Daoy (cell line): ENCODE data around the gene TRUB2. TPM values are rescaled to one million over a fixed set of nuclear protein-coding genes. Genes with fewer than 3 reads are reported as not detected.
"Not testable (repeated sequence)": the region's sequence is repeated elsewhere in the genome, so short reads cannot be mapped to it uniquely, and the experiment has no call there.

Experiments
- DNase-seq: peaks from one replicate; pipeline ENCODE4 v3.0.0-alpha.2; 2015; ENCODE audit warnings: low read depth
- total RNA-seq: library from RNA; depleted of rRNA; stranded (reverse); fragments of >200 nt; shearing (Covaris generic); gene quantifications from 2 replicates; pipeline ENCODE4 v1.2.3, GENCODE V29; 2014

The TRUB2 gene
- total RNA-seq, 1 experiment from 2014 or later, result 34.8 TPM

DNA sequence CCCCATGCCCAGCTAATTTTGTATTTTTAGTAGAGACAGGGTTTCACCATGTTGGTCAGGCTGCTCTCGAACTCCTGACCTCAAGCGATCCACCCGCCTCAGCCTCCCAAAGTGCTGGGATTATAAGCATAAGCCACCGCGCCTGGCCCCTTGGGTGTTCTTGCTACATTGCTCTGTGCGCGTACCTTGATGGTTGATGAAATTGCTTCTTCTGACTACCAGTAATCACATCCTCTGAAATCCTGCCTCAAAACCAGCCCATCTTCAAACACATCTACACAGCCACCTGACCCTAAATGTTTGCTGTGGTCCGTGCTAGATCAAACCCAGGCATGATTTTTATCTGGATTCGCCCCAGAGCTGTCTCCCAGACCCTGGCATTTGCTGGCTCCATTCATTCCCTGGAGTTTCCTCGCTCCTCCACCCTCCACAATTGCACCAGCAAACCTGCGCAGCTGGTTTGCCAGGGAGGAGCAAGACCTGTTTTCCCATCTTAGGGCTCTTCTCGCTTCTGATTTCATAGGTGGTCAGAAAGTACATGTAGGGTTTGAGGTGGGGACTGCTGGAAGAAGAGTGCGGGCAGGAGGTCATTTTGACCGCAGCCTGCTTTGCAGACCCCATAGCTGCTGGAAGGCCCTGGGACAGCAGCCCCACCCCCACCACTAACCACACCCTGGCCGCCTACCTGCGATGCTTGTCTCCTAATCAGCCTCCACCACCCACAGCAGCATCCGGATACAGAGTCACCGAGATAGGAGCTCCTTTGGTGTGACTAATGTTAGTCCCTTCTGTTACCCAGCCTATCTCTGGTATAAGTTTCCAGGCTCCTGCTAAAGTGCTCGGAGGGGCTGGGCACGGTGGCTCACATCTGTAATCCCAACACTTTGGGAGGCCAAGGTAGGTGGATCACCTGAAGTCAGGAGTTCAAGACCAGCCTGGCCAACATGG, 23.4 kb downstream of the TRUB2 start:
- DNase-seq, result no peak

- DNase-seq, result no peak
These were observed 24.9 kb downstream of the TRUB2 start for GRCh38 chr9:128297221-128297773.

- peak; percentile 71 for DNase-seq
These were observed 25.7 kb downstream of the TRUB2 start for GRCh38 chr9:128296340-128297220.

GRCh38 chr9:128294142-128294541, 28.1 kb downstream of the TRUB2 start:
- no peak for DNase-seq

DNA sequence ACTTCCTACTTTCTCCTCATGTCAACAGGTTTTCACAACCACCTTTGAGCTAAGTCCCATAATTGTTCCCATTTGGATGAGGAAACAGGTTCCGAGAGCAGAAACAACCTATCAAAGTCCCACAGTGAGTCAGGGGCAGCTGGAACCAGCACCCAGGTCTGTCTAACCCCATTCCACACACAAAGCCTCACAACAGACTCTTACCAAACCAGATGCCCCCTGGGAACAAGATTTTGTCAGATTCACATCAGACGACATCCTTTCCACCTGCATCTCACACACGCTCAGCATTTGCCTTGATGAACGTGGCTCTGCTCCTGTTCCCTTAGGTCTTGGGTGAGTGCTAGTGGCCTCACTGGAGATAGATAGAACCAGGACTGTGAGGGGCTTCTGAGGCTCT, 29.2 kb downstream of the TRUB2 start:
- DNase-seq, result no peak

DNA sequence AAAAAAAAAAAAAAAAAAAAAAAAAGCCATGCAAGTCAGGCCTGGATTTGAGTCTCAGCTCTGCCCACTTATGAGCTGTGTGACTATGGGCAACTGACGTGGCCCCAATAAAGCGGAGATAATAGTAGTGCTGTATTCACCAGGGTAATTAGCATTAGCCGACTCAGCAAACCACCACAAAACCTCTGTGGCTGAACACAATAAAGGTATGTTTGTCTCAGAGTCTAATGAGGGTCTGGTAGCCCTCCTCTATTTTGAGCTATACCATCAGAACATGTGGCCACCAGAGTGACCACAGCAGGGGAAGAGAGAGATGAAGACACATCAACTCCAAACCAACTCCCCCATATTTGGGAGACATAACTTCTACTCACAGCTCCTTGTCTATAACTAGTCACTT, 30.2 kb downstream of the TRUB2 start:
- DNase-seq, result no peak

GRCh38 chr9:128288273-128289004, 33.8 kb downstream of the TRUB2 start:
- DNase-seq, result no peak

DNA sequence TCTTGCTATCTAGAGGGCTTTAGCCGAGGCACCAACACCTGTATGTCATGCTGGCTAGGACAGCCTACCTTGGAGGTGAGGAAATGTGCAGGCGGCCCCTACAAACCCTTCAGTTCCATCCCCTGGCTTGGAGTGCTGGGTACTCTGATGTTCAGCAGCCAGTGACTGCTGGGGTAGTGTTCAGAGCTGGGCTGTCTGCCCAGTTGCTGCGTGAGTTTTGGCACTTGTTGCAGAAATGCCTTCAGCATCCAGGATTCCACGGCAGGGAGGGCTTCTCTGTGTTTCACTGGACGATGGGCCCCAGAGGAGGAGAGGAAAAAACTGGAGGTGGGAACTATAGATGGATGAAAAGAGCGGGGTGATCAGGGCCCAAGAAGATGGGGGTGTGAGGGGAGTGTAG, 35.8 kb downstream of the TRUB2 start:
- no peak for DNase-seq

- DNase-seq, result no peak
These were observed 37.0 kb downstream of the TRUB2 start for GRCh38 chr9:128285033-128285784.

- DNase-seq, result no peak
These were observed 39.7 kb downstream of the TRUB2 start for GRCh38 chr9:128282500-128282899.

DNA sequence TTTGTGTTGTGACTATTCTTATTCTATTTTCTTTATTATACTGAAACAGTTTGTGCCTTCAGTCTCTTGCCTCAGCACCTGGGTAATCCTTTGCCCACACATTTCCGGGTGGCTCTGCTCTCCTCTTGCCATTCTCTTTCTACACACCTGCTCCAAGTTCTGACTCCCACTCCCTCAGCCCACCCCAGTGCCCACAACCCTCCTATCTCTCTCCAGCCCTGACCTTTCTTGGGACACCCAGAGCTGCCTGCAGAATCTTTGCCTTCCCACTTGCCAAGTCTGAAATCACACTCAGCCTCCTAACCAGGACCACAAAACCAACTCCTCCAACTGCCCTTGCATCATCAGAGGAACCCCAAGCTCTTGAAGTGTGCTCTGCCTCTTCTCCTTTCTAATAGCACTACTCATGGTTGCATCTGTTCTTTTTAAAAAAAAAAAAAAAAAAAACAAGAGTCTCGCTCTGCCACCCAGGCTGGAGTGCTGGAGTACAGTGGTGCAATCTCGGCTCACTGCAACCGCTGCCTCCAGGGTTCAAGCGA, 42.1 kb downstream of the TRUB2 start:
- no peak for DNase-seq

DNA sequence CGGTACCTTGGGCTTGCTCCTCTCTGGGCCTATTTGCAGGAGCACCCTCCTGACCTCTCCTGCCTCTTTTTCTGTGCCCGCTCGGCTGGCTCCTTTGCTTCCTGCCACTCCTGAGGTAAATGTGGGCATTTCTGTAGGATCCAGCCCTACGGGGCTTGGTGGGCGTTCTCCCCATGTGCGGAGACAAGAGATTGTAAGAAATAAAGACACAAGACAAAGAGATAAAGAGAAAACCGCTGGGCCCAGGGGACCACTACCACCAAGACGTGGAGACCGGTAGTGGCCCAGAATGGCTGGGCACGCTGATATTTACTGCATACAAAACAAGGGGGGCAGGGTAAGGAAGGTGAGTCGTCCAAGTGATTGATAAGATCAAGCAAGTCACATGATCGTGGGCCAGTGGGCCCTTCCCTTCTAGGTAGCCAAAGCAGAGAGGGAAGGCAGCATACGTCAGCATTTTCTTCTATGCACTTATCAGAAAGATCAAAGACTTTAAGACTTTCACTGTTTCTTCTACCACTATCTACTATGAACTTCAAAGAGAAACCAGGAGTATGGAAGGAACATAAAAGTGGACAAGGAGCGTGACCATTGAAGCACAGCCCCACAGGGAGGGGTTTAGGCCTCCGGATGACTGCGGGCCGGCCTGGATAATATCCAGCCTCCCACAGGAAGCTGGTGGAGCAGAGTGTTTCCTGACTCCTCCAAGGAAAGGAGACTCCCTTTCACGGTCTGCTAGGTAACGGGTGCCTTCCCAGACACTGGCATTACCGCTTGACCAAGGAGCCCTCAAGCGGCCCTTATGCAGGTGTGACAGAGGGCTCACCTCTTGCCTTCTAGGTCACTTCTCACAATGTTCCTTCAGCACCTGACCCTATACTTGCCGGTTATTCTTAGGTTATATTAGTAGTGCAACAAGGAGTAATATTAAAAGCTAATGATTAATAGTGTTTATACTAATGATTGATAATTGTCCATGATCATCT, 42.9 kb downstream of the TRUB2 start:
- not testable (repeated sequence) for DNase-seq

GRCh38 chr9:128276574-128277270, 45.5 kb downstream of the TRUB2 start:
- peak; percentile 63 for DNase-seq

GRCh38 chr9:128276008-128276573, 46.2 kb downstream of the TRUB2 start, which contains the start of gene SWI5:
SWI5 (plus strand) TSS chr9:128276276.
- peak; percentile 100 for DNase-seq

GRCh38 chr9:128275198-128276007, 46.8 kb downstream of the TRUB2 start, which contains the start of gene GOLGA2:
GOLGA2 (minus strand) TSS chr9:128276007; CDS start chr9:128275976, 31 bp downstream.
- DNase-seq, result peak; percentile 41

DNA sequence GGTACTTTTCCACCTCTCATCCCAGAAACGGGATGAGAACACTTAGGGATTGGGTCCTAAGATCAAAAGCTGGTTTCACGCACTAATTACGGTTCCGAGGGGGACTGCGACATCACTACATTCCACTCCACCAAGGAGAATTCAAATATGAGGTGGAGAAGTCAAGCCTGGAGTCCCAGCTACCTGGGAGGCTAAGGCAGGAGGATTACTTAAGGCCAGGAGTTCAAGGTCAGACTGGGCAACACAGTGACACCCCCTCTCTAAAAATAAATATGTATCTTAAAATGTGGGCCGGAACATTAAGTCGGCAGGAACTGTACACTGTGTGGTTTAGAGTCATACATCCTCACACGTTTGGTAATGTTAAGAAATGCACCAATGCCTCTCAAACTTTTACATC, 48.0 kb downstream of the TRUB2 start:
- no peak for DNase-seq

DNA sequence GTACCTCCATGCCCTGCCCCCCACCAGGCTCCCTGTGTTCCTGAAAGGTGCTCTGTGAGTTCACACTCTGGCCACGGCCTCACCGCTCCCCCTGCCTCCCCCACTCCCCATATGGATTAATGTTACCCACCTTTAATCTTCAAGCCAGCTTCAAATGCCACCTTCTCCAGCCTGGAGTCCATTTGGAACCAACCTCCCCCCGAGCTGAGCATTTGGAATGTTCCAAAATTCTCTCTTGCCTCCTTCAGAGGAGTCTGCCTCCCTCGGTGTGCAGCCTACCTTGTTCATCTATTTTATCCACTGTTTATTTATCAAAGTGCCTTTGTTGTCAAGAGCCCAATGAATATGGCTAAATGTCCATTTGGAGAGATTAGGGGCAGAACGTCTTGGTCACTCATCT, 50.7 kb downstream of the TRUB2 start:
- DNase-seq, result no peak
